Activated CD4-positive, alpha-beta T cell treated with anti-CD3 and anti-CD28 coated beads, Interleukin-2, Interleukin-4, amounts not matched to agents 100 ng/mL and 50 ng/mL, durations not matched to agents 16 hours and 8 hours (primary cell): Measurements from ENCODE around the gene HMGCLL1.

Experiments
- DNase-seq: peaks from one replicate; pipeline ENCODE4 v3.0.0-alpha.2; 2020; ENCODE audit warnings: low spot score

The HMGCLL1 gene

DNA sequence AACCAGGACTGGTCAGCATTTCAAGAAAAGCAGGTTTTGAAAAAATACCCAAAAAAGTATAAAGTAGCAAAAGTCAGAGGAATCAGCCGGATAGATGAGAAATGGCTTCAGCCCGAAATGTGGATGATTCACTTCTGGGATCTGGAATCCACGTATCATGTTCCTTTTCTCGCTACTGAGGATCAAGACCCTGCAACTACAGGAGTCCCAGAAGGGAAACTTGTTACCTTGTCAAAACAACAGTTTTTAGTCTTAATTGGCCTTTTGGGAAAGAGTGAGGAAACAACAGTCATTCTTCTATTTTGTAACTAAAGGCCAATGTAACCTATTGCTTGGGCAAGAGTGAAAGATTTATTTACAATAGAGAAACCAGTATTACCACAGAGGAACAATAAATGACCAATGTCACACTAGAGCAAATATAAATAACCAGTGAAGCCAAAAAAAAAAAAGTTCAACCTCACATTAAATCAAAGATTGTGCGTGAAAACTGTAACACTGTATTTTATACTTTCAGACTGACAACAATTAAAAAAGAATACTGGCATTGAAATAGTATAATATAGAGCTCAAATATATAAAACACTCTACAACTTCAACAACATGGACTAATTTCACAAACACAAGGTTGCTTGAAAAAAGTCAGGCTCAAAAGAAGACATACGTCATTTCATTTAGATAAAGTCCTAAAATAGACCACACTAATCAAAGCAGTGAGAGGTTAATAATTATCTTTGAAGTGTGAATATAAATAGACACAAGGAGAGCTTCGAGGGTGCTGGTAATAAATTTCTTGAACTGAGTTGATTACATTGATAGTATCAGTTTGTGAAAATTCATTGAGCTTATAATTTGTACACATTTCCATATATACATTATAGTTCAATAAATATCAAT lies 135.5 kb downstream of the HMGCLL1 start:
- DNase-seq: no peak

DNA sequence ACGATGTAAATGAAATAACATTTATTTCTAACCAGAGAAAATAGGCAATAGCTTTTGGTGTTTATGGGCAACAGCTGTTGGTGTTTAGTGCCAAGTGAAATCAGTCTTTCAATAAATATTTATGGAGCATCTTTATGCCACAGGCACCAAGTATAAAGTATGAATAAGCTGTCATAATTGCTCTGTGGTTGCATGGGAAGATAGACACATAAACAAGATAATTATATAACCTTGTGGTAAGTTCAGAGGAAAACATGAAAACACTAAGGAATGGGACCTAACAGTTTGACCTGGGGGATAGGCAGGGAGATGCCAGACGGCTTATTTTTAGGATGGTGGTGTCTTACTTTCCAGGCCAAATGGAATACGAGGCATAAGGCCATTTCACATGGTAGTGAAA lies 140.8 kb downstream of the HMGCLL1 start:
- no peak for DNase-seq

DNA sequence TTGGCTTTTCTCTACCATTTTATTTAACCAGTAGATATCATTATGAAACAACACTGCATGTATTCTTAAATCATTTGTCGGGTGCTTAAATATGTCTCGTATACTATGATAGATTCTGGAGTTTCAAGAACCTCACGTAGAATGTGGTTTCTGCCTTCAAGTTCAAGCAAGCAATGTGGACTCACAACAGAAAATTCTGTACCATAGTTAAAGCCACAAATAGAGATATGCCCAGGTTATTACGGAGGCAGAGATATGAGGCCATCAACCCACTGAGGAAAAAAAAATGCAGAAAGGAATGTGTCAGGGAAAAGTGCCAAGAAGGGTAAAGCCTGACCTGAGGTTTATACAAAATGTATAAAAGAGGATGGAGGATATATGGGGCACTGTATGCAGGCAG lies 141.9 kb downstream of the HMGCLL1 start:
- DNase-seq: no peak

DNA sequence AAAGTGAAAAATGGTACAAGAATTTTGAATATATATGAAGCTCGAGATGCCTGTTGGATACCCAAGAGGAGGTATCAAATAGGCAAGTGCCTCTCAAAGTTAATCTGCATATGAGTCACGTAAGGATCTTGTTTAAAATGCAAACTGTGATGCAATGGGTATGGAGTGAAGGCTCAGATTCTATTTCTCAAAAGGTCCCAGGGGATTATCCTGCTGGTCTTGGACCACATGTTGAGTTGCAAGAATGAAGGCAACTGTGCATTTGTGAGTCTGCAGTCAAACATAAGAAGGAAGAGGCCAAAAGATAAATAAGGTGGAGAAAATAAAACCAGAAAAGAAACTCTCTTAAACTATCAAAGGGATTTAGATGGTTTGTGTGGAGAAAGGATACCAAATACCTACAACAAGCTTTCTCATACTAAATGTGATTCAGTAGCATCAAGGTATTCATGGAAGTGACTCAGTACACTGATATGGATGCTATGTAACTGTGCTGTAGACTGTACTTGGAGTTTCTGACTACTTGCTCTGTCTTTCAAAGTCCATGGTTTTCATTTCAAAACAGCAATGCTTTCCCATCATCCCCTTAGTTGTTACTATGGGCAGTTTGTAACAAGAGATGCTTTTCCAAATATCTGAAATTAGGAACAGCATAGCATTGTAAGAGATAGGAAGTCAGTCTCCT lies 145.4 kb downstream of the HMGCLL1 start:
- DNase-seq: no peak

DNA sequence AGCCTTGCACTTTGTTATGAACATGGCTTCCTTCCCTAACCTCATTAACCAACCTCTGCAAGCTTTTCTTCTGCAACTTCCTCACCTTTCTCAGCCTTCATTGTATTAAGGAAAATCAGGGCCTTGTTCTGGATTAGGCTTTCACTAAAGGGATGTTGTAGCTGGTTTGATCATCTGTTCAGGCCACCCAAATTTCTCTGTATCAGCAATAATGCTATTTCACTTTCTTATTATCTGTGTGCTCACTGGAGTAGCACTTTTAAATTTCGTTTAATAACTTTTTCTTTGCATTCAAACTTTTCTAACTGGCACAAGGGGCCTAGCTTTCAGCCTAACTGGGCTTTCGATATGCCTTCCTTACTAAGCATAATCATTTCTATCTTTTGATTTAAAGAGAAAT lies 155.1 kb downstream of the HMGCLL1 start:
- DNase-seq: no peak

DNA sequence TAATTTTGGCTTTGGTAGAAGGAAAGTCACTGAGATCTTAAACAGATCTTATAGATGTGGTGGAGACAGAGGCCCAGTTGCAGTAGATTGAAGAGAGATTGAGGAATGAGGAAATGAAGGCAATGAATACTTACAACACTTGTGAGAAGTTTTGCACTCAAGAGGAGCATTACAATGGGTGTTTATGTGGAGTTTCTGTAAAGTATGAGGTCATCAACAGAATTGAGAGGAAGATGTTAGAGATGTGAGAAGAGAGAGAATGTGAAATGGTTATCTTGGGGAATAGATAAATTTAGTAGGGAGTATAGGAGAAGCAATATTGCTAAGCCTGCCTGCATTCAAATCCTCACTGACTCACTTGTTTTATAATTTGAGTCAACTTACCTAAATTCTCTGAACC lies 168.3 kb downstream of the HMGCLL1 start:
- no peak for DNase-seq

DNA sequence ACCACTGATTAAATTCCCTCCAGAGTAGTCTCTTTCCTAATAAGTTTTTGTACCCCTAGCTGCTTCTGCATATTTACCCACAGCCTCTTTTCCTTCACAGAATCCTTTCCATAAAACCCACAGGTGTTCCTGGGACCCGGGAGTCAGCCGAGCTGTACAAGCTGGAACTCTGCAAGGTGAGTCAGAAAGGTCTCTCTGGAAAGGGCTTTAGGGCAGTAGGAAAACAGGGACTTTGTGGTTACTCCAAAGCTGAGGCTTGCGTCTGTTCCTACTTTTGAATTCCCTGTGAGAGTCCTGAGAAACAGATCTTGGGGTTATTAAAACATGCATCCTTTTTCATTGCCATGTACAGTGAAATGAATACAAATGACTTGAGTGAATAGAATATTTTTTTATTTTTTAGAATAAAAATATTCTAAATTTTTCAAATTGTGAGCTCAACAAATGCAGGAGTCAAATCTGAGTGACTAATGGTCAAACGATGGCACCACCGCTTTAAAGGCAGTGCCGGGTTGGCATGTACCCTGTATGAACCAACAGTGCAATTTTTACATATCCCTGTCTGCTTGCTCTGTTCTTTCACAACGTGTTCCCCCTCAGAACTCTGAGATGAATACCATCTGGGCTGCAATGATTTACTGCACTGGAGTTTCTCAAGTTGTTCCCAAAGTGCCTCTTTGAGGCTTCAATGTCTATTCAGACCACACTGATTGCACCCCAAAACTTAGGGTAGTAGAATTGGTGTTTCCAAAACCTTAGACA lies 173.3 kb downstream of the HMGCLL1 start:
- DNase-seq: no peak

DNA sequence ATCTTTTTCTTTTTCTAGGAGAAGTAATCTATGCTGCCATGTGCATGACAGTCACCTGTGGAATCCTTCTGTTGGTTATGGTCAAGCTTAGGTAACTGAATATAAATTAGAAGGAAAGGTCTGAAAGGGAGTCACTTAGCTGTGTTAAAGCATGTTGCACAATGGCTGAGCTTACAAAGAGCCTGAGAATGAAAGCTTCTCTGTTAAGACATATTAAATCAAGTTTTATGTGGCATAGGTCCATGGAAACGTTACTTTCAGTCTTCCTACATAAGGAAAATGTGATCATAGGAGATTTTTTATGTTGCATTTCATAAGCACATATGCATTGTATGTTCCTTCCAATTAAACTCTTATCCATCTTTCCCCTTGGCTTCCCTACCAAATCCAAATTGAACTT lies 179.6 kb downstream of the HMGCLL1 start:
- no peak for DNase-seq

DNA sequence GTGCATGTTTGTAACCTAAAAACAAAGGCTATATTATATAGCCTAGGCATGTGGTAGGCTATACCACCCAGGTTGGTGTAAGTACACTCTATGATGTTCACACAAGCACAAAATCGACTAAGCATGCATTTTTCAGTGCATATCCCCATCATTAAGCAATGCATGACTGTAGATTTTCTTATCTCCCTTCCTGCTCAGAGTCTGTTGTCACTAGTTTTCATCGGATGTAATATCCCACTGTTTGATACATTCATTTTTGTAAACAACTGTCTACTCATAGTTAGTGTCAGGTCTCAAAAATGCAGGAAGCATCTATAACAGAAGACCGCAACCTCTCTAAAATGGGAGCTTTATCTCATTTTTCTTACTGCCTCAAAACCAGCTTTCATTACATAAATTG lies 181.0 kb downstream of the HMGCLL1 start:
- no peak for DNase-seq

DNA sequence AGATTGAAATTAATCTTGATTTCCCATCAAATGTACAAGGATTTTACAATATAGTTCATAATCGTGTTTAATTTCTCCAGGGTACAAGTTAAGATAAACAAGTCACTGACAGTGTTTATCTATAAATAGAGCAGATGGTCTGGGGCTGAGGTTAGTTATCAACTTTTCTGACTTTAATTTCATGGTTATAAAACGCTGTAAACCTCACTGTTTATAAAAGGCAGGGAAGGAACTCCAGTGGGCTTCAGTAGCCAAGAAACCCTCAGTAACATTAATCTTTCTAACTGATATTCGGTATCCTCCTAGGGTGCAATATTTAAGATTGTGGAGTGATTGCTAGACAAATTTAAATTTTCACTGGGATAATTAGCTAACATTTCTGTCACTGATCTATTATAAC lies 183.1 kb downstream of the HMGCLL1 start:
- DNase-seq: no peak

DNA sequence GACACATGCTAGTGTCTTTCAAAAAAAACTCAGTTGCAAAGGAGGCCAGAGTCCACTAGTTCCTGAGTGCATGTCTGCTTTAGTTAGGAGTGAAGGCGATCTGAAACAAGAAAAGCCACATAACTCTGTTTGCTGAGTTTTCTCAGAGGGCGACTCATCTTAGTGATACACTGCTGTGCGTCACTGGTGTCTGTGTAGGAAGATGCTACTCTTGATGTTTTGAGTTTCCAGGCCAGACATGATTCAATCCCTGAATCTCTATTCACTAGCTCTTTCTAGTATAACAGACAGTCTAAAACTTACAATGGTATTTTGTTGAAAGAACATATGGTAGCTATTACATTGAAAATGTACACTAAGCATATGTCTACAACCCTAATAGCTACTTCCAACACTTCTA lies 190.8 kb downstream of the HMGCLL1 start:
- DNase-seq: no peak
